ENCODE data around the gene JAZF1.

Gene JAZF1

DNA sequence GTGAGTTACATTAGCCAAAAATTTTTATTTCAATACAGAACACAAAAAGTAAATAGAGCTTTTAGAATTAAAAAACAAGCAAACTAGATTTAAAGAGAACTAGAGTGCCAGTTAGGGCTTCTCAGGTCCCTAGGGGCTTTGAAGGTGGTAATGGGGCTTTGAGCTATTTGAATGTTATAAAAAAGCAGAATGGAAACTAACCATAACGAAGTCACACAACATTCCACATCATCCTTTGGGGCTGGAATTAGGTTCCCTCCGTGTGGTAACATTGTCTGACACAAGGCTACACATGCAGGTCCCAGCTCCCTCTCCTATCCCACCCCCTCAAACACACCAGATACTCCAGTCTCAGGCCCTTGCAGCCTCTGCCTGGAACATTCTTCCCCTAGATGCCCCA, 15.3 kb downstream of the JAZF1 start:
- no peak for DNase-seq

DNA sequence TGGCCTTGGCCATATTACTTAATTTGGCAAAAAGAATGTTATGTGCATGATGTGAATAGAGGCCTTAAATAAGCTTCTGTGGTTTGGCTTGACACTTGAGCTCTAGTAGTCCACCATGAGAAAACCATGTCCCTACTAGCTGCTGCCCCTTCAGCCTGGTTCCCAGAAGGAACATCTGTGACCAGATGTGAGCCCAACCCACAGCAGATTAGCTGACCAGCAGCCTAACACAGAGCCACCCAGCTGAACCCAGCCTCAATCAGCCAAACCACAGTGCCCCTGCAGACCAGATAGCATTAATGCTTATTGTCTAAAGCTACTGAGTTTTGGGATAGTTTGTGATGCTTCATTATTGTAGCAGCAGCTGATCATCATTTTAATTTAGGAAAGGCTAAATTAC, 16.6 kb downstream of the JAZF1 start:
- no peak for DNase-seq

DNA sequence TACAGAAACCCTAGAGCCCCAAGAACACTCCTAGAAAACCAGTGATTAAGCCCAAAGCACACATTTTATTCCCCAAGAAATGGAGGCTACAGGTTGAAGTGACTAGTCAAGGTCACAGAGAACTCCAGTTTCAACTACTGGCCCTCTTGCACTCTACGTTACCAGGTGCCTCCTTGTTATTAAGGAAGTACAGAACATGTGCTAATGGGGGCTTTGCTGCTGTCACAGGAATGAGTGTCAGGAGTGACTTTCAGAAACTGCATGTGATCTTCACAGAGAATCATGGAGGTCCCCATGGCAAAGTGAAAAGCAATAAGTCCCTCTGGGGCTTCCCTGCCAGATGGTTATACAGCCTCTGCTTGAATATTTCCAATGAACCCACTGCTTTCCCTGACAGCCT, 19.3 kb downstream of the JAZF1 start:
- DNase-seq, result no peak

DNA sequence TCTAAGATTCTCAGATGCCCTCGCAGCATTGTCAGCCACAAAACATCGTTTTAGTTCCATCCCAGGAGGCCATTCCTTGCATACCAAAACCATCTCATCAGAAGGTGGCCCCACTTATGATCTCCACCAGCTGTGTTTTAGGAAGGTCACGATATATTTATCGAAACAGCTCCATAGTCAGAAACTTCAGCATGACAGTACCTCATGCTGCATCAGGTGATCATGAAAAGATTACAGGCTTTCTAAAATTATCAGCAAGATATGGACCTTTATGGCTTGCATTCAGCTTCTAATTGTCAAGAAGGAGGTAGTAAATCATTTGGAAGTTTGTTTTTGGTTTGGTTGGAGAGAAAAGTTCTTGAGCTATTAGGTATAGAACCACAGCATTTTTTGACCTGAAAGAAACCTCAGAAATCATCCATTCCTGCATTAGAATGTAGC, 20.0 kb downstream of the JAZF1 start:
- DNase-seq, result no peak

DNA sequence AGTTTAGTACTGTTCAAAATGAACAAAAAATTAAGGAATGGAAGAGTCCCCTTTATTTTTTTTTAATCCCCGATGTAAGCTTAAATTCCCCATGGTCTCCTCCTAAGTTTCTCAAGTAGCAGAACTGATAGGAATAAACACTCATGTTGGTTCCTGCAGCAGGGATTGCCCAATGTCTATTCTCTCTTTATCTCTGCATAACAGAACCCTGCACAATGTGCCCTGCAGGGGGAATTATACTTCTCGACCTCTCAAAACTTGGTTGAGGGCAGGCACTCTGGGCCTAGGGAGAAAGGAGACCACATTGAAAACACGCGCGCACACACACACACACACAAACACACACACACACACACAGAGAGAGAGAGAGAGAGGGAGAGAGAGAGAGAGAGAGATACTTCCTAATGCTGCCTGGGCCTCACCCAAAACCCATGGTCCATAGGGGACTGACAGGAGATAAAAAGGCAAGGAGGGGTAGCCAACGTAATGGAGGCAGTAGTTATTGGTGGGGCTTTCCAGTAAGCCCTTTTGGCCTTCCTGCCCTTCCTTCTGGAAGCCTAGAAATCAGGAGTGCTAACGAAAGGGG, 22.7 kb downstream of the JAZF1 start:
- DNase-seq, result no peak

DNA sequence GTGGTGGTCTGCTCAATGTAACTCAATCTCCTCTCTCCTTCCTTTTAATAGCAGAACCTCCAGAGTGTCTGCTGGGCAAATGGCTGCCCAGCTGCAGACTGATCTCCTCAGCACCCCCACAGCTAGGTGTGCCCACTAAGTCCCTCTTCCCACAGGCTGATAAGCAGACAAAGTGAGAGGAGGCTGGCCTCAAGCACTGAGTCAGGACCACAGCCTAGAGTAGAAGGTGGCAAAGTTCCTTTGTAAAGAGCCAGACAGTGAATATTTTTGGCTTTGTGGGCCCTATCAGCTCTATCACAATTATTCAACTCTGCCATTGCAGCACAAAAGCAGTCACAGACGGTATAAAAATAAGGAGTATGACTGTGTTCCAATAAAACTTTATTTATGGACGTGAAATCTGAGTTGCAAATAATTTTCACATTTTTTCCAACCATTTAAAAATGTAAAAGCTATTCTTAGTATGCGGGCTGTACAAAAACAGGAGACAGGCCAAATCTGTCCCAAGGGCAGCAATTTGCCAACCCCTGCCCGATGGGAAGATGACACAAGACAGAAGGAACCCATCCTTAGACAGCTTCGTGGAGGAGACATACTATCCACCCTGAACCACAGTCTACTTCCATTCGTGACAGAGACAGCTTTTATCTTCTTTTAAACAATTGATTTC, 23.4 kb downstream of the JAZF1 start:
- DNase-seq, result no peak

DNA sequence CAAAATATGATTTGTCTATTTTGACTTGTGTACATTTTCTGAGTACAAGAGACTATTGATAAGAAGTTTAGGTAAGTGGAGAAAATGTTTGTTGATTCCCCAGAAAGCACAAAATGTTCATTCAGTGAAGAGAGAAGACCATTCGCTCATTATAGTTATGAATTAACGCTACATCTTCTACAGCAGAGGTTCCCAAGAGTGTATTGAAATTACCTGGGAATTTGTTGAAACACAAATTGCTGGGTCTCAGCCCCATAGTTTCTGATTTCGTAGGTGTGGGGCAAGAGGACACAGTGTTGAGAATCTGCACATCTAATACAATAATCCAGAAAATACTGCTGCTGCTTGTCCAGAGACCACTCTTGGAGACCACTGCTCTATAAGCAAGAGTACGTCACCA, 24.2 kb downstream of the JAZF1 start:
- DNase-seq, result no peak

DNA sequence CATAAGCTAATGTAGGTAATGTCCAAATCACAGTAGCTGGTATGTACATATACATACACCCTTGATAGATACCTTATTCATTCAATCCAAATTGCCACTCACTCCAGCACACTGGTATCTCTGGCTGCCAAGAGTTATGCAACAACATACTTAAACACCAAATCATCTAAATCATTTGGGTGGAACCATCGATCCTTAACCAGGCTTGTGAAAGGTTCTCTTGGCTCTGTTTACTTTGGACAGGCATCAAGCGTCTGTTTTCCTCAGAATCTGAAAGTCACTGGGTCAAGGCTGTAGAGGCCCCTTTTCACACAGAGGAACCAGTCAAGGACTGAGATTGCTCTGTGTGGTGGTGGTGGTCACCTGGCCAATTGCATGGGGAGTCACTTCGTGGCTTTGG, 24.6 kb downstream of the JAZF1 start:
- no peak for DNase-seq

DNA sequence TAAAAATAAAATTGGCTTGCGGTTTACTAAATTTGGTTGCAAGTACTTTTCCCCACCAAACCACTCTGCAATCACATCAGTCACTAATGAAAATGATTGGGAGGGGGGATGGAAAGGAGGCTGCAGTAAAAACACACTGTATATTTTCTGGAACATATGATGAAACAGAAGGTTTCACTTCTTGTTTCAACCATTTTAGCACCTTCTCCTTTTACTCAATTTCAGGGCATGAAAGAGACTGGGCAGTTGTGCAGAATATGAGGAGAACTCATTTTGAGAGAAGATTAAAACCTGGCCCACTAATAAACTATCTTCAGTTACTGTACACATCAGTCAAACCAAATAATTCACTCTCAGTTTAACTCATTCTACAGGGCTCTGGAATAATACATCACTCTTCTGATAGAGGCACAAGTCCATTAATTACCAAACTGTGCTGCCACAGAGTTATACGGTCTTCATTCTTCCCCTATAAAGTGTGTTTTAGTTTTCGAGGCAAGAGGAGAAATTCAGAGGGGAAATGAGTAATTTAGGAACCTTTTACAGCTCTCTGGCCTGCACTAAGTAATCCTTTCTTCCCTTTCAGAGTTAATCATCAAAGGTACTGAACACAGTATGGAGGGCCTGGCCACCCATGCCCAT, 25.5 kb downstream of the JAZF1 start:
- DNase-seq, result no peak

DNA sequence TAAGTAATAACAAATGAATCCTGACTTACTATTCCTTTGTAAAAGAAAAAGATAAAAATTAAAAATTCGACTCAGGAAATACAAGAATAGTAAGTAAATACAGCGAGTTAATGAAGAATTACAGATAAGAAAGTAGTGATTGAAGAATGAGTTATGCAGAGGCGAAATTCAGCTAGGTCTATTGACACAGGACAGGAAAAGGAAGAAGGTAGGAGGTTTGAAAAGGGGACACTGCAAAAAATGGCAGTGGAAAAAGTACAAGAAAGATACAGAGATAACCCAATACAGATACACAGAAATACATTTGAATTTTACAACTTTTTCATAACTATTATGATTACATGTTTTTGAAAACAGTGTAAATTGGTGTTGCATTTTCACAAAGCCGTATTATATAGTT, 28.0 kb downstream of the JAZF1 start:
- no peak for DNase-seq

DNA sequence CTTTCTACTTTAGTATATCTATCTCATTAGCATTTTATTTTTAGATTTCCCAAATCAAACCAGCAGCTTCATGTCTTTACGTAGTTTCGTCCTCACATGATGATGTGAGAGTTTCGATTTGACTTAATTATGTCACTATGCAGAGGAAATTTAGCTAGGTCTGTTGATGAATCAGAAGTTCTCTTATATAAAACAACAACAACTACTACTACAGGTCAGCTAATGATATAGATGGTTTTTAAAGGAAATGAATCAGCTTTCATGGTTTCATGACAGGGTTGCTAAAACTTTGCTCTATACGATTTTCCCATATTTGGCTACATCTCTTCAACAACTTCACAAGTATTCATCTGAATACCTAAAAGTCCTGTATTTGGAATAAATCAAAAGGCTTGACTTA, 28.6 kb downstream of the JAZF1 start:
- DNase-seq, result no peak

DNA sequence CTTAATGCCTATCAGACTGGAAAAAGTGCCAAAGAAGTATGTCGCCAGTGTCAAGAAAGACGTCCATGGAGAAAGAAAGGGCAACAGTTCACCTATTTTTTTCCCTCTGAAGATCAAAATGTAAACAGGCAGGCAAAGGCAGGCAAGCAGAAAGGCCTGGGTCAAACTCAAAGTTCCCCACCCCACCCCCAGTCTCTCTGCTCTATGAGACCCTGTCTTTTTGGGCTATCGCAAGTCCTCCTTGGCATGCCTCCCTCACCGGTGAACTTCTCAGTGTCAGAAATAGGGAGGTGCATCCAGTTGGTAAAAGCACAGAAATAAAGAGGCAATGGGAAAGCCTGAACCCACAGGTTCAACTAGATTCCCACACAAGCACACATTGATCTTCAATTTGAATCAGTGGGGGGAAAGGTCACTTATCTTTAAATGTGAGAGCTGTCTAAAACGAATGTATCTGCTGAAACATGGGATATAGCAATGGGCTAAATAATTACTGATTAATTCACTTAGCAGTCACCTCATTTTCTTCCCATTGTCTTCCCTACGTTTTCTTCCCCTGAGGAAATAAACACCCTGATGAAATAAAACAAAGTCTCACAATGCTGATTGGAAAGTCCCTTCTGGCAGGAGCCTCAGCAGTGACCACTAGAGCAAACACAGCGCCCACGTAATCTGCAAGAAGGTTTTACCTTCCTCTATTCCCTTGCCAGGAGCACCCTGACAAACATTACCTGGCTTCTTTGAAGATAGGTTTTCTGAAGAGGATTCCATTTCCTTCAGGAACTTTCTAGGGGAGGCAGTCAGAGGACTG, 31.1 kb downstream of the JAZF1 start:
- no peak for DNase-seq

DNA sequence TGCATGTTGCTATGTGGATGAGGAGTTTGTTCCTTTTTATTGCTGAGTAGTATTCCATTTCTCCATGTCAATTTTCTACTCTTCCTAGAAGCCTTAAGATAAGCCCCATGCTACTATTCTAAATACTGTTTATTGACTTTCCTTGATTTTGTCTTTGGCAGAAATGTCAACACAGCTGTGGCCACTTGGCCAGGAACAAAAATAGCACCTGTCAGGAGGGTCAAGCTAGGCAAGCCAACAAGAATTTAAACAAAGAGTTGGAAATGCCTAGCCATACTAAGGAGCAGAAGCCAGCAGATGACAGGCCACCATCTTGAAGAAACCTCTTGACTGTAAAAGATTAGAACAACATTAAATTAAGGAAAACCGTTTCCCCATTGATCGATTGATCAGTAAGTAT, 34.7 kb downstream of the JAZF1 start:
- peak; percentile 32 to 56 for DNase-seq

DNA sequence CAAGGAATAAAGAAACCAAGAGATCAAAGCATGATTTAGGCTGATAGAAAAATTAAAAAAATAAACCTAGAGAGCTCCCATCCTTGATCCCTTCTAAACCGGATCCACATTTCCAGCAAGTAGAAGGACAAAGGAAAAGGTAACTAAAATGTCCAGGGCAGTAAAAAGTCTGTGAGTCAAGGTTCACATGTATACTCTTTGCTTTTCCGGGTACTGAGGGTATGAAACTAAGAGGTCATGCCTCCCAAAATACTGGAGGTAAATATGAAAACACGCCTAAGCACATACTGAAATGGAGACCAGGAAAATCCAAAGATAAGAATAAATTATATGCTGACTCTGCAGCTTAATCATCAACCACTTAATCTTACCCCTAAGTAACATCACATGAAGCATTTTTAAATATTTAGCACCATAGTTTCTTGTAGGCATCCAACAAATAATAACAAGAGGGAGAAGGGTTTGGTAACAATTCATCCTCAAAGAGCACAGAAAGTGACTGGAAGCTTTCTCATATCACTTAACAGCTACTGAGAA, 35.4 kb downstream of the JAZF1 start:
- no peak for DNase-seq

DNA sequence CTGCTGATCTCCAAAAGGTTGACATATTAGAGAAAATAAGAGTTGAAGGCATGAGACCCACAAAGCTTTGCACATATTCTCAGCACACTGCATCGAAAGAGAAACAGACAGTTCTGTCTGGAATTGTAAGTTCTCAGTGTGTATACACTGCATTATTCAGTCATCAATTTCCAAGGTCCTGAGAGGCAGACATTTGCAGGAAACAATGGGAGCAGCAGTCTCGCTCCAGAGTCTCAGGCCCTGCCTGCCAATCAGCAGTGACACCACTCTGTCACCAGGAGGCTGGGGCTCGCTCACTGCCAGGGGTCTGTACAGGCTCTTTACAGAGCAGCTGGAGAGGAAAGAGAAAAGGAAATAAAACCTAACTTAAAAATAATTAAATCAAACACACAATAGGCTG, 36.3 kb downstream of the JAZF1 start:
- peak in 1 of 2 experiments; percentile 43 for DNase-seq

DNA sequence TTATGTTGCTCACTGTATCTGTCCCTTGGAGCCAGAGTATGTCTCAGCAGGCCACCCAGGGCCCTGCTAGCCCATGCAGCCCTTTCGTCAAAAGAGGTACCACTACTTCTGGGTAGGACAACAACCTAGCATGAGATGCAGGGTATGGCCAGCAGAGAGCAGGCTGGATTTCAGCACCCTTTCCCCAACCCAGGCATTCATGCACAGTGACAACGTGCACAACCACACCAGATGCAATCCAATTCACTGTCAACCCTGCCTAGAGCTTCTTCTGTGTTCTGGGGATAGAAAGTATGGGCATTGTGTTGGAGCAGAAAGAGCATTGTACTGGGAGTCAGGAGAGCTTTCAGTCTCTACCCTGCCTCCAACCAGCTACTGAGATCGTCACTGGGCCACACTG, 37.9 kb downstream of the JAZF1 start:
- no peak for DNase-seq

DNA sequence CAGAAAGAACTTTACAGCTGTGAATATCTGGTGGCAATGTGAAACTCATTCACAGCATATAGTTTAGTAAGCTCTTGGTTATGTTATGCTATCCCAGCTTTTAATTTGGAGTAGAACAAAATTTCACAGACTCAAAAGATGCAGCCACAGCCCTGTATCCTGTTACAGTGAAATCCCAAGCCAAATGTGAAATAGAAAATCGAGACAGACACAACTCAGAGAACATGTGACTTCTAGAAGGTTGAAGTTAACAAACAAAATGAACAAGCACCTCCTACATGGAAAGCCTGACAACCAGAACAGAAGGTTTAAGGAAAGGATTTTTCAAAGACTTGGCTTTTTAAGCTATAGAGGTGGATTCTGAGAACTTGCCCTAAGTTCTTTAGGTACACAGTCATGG, 39.6 kb downstream of the JAZF1 start:
- DNase-seq, result no peak

DNA sequence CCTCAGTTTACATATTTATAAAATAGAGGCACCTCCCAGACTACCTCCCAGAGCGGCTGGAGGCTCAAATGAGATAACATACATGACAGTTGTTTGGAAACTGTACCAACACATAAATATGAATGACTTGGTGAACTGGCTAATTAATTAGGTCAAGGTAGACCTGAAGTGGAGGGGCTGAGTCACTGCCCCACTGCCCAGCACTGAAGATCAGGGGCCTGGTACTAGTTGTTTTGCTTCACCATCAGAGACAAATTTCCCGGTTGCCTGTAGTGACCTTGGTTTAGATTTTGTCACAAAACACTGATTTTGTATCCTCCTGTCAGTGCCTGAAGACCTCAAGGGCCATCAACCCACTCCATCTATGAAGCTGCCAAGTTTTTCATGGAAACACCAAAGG, 41.8 kb downstream of the JAZF1 start:
- DNase-seq, result no peak

DNA sequence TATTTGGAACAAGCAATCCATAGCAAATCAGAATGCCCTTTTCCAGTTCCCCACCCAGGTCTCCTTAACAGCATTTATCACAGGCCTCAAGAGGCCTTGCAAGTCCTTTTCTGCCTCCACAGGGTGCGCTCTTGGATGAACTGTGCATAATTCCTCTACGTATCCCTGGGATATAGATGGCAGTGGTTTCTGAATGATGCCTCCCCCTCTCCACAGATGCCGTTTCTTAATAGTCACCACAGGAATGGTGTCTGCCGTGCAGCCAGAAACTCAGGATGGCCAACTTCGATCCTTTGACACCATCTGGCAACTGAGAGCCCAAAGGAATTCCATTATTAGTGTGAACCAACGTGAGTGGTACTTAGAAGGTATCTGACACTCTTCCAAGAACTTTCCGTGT, 43.1 kb downstream of the JAZF1 start:
- DNase-seq, result no peak

DNA sequence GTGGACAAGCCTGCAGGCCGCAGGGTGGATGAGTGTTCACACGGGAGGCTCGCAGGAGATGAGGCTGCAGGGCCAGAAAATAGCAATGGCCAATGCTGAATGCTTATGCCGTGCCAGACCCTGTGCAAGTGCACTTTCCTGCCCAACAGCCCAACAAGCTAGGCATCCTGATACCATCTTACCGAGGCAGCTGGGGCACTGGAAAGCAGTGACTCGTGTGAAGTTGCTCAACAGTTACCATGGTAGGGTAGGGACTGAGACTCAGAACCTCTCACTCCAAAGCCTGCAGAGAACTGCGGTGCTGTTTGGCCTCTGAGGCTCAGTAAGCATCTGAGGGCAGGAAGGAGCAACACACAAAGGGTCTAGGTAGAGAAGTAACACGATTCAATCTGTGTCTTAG, 43.7 kb downstream of the JAZF1 start:
- no peak for DNase-seq

DNA sequence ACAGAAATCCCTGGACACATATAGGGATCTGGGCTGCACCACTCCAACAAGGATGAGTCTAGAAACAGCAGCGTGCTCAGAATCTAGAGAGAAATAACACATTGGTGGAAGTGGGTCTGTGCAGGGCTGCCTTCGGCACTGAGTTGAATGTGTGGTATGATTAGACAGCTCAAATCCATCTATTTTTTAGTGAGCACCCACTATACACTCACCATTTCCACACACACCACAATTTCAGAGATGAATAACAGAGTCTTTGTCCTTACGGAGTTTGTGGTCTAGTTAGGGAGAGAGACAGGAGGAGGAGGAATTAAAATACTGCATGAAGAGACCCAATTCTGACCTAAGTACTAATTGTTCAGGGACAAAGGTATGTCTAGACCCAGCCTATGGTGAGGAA, 44.2 kb downstream of the JAZF1 start:
- DNase-seq, result no peak

DNA sequence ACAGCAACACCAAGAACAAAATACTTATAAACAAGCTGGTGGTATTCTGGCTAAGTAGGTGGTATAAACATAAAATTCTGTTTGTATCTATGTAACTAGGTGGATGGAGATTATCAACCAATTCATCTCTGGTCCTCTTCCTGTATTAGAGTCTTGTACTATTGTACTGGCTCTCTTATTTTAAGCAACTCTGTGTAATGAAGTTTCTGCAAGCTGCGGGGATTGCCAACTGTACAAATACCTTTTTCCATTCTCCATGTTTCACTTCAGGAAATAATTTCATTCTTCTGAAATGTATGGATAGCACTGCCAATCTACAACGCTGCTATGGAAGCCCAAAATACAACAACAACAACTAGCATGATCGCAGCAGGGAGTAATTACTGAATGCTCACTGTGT, 44.8 kb downstream of the JAZF1 start:
- no peak for DNase-seq

DNA sequence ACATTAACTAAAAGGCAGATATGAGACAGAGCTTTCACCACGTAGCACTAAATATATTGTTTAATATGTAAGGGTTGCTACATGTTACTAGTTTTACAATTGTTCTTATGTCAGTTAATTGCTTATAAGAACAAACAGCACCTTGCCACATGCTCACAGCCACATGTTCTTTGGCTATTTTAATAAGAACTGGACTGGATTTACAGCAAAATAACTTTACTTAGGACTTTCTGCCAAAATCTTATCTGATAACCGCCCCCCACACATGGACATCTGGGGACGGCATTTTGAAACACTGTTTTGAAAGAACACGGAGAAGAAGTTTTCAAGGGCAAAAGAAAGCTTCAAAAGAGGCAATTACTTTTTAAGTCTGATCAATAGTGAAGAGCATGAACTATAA, 45.3 kb downstream of the JAZF1 start:
- no peak for DNase-seq

DNA sequence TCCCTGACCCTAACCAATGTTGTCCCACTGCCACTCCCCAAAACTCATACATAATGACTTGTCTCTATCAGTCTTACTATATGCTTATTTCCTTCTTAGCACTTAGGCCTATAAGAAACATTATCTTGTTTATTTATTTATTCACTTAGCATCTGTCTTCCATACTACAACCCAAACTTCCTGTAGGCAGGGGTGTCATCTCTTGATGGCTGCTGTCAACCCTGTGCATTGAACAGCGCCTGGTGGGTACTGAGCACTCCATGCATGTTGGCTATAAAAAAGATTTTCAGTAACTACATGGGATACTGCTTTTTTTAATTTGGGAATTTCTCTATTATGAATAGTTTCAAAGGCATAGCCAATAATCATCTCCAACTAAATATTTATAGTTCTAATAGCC, 46.7 kb downstream of the JAZF1 start:
- no peak for DNase-seq
